ENCODE data around the gene GRK3.
"Not testable (repeated sequence)": the region's sequence is repeated elsewhere in the genome, so short reads cannot be mapped to it uniquely, and the experiment has no call there.

GRK3 gene

GRCh38 chr22:25581452-25581851 is 17.0 kb downstream of the GRK3 start:
- CTCF ChIA-PET; POLR2A ChIA-PET; DNase-seq (ENCODE audit: extremely low spot score): not testable (repeated sequence)
- TF ChIP-seq ZNF384 (IDR thresholded peaks at IDR 0.05), result peak; percentile 53; the same call in 1 of the 2 replicates

- no peak for DNase-seq (ENCODE audit: extremely low spot score)
- POLR2A ChIA-PET, result no interaction called here
- no peak for TF ChIP-seq FOXA1 (IDR thresholded peaks at IDR 0.05)
- no peak for TF ChIP-seq NFRKB (IDR thresholded peaks at IDR 0.05)
- no peak for TF ChIP-seq SP1 (IDR thresholded peaks at IDR 0.05)
- TF ChIP-seq ELF4 (IDR thresholded peaks at IDR 0.05), result no peak
- CTCF ChIA-PET, result no interaction called here
Observed at GRCh38 chr22:25582946-25583345, 18.5 kb downstream of the GRK3 start.

GRCh38 chr22:25584993-25585392 is 20.5 kb downstream of the GRK3 start:
- CTCF ChIA-PET, result interaction anchor here (0.6 kb wide), 1 partner anchor 298 kb away, joined by 3 read pairs; no protein-coding TSS in a partner anchor
- POLR2A ChIA-PET; DNase-seq (ENCODE audit: extremely low spot score): not testable (repeated sequence)

GRCh38 chr22:25589664-25590063 is 25.2 kb downstream of the GRK3 start:
- POLR2A ChIA-PET; DNase-seq (ENCODE audit: extremely low spot score): not testable (repeated sequence)
- CTCF ChIA-PET, result interaction anchor here (0.6 kb wide), 1 partner anchor 16 kb away, joined by 3 read pairs; no protein-coding TSS in a partner anchor

GRCh38 chr22:25593323-25593722 is 28.8 kb downstream of the GRK3 start:
- CTCF ChIA-PET, POLR2A ChIA-PET: not testable (repeated sequence)

GRCh38 chr22:25598609-25599008 is 34.1 kb downstream of the GRK3 start:
- TF ChIP-seq SP1 (IDR thresholded peaks at IDR 0.05) (no peak), ARNT (IDR thresholded peaks at IDR 0.05) (no peak), FOXA1 (IDR thresholded peaks at IDR 0.05) (no peak), LEF1 (IDR thresholded peaks at IDR 0.05; ENCODE audit: borderline replicate concordance) (no peak), NFRKB (IDR thresholded peaks at IDR 0.05) (no peak), SUZ12 (IDR thresholded peaks at IDR 0.05) (no peak), ZNF384 (IDR thresholded peaks at IDR 0.05) (no peak)
- CTCF ChIA-PET, result no interaction called here
- no peak for DNase-seq (ENCODE audit: extremely low spot score)
- POLR2A ChIA-PET, result no interaction called here

More at GRCh38 chr22:25593323-25593722, 28.8 kb downstream of the GRK3 start:
- DNase-seq (ENCODE audit: extremely low spot score), result not testable (repeated sequence)

- CTCF ChIA-PET, result no interaction called here
Observed at GRCh38 chr22:25602445-25602844, 38.0 kb downstream of the GRK3 start.

GRCh38 chr22:25602916-25603315 is 38.4 kb downstream of the GRK3 start:
- CTCF ChIA-PET, result no interaction called here
- no peak for TF ChIP-seq ZNF384 (IDR thresholded peaks at IDR 0.05)
- no peak for TF ChIP-seq FOXA1 (IDR thresholded peaks at IDR 0.05)
- TF ChIP-seq HDGF (IDR thresholded peaks at IDR 0.05; ENCODE audit: borderline replicate concordance), result no peak
- no peak for TF ChIP-seq CTBP1 (IDR thresholded peaks at IDR 0.05; ENCODE audit: borderline replicate concordance)
- no peak for TF ChIP-seq SUZ12 (IDR thresholded peaks at IDR 0.05)
- TF ChIP-seq FOXK2 (IDR thresholded peaks at IDR 0.05), result no peak
- no peak for TF ChIP-seq PKNOX1 (IDR thresholded peaks at IDR 0.05)
- TF ChIP-seq LEF1 (IDR thresholded peaks at IDR 0.05; ENCODE audit: borderline replicate concordance), result no peak
- TF ChIP-seq FOXM1 (IDR thresholded peaks at IDR 0.05; ENCODE audit: borderline replicate concordance), result no peak
- no peak for TF ChIP-seq NFRKB (IDR thresholded peaks at IDR 0.05)
- TF ChIP-seq SP1 (IDR thresholded peaks at IDR 0.05), result no peak
- no peak for TF ChIP-seq L3MBTL2 (conservative IDR thresholded peaks at IDR 0.05)
- POLR2A ChIA-PET, result no interaction called here
- no peak for DNase-seq (ENCODE audit: extremely low spot score)

More at GRCh38 chr22:25602445-25602844, 38.0 kb downstream of the GRK3 start:
- POLR2A ChIA-PET, result no interaction called here
- TF ChIP-seq CTBP1 (IDR thresholded peaks at IDR 0.05; ENCODE audit: borderline replicate concordance) (no peak), ZNF384 (IDR thresholded peaks at IDR 0.05) (no peak), SUZ12 (IDR thresholded peaks at IDR 0.05) (no peak), HDGF (IDR thresholded peaks at IDR 0.05; ENCODE audit: borderline replicate concordance) (no peak)
- DNase-seq (ENCODE audit: extremely low spot score), result no peak

GRCh38 chr22:25605146-25605545 is 40.7 kb downstream of the GRK3 start:
- POLR2A ChIA-PET; DNase-seq (ENCODE audit: extremely low spot score): not testable (repeated sequence)
- CTCF ChIA-PET, result interaction anchor here (0.9 kb wide), 1 partner anchor 168 kb away, joined by 3 read pairs; no protein-coding TSS in a partner anchor

GRCh38 chr22:25605565-25605964 is 41.1 kb downstream of the GRK3 start:
- POLR2A ChIA-PET; DNase-seq (ENCODE audit: extremely low spot score): not testable (repeated sequence)

GRCh38 chr22:25611284-25611683 is 46.8 kb downstream of the GRK3 start:
- CTCF ChIA-PET; POLR2A ChIA-PET; DNase-seq (ENCODE audit: extremely low spot score): not testable (repeated sequence)

More at GRCh38 chr22:25605565-25605964, 41.1 kb downstream of the GRK3 start:
- CTCF ChIA-PET, result interaction anchor here (0.6 kb wide), 1 partner anchor 15 kb away, joined by 3 read pairs; no protein-coding TSS in a partner anchor

GRCh38 chr22:25613131-25613530 is 48.7 kb downstream of the GRK3 start:
- POLR2A ChIA-PET; CTCF ChIA-PET; DNase-seq (ENCODE audit: extremely low spot score): not testable (repeated sequence)

GRCh38 chr22:25613558-25613957 is 49.1 kb downstream of the GRK3 start:
- DNase-seq (ENCODE audit: extremely low spot score); POLR2A ChIA-PET: not testable (repeated sequence)
- CTCF ChIA-PET, result interaction anchor here (0.7 kb wide), 1 partner anchor 575 kb away, joined by 3 read pairs; no protein-coding TSS in a partner anchor

GRCh38 chr22:25614791-25615190 is 50.3 kb downstream of the GRK3 start:
- POLR2A ChIA-PET; CTCF ChIA-PET; DNase-seq (ENCODE audit: extremely low spot score): not testable (repeated sequence)
